HEK293 (cell line): Measurements from ENCODE around the gene MYL2.

Experiments
- CTCF ChIA-PET: fragments of 350-600 bp; formaldehyde crosslinking; extraction: SDS; loops from one replicate; lab custom pipeline; 2021; ENCODE audit warnings: antibody characterized with exemption; lab: Yijun Ruan, JAX
- POLR2A ChIA-PET: fragments of 300-600 bp; formaldehyde crosslinking; extraction: SDS; loops from one replicate; lab custom pipeline; 2020; ENCODE audit warnings: antibody characterized with exemption, inconsistent platforms; lab: Yijun Ruan, JAX
- H3K27ac ChIP-seq: fragments of 200-500 bp; sonication (Bioruptor generic); 2 replicates; pipeline ENCODE4 v1.5.1; 2014; ENCODE audit warnings: low read depth, low read length, control low read depth, inconsistent platforms; ENCODE audit errors: extremely low read depth
- H3K36me3 ChIP-seq, 2 experiments: fragments of 200-500 bp in 1 of 2; sonication (Bioruptor generic) in 1 of 2; 1 replicate in 1 of 2; 2 replicates in 1 of 2; pipeline ENCODE4 v1.5.1; 2014 to 2017; ENCODE audit warnings: inconsistent platforms in 2 of 2, low read length in 2 of 2; ENCODE audit not compliant: control insufficient read depth in 2 of 2, insufficient read depth in 1 of 2
- H3K4me1 ChIP-seq: fragments of 200-500 bp; sonication (Bioruptor generic); 2 replicates; pipeline ENCODE4 v1.5.1; 2014; ENCODE audit warnings: mild to moderate bottlenecking, low read length, inconsistent platforms; ENCODE audit not compliant: control insufficient read depth, insufficient read depth
- H3K4me3 ChIP-seq: 2 replicates; pipeline ENCODE4 v1.5.1; 2011; ENCODE audit warnings: low read depth, mild to moderate bottlenecking, control low read depth, low read length, moderate library complexity
- H3K9me3 ChIP-seq: fragments of 200-500 bp; sonication (Bioruptor generic); 2 replicates; pipeline ENCODE4 v1.5.1; 2014; ENCODE audit warnings: low read depth, low read length, inconsistent platforms; ENCODE audit not compliant: control insufficient read depth, insufficient read depth
- HOXD13 ChIP-seq: sonication (generic); formaldehyde crosslinking; IDR thresholded peaks from 2 replicates; pipeline ENCODE4 v1.8.0; 2022; ENCODE audit warnings: missing genetic modification reagents, borderline replicate concordance
- MZF1 ChIP-seq: fragments of 450-650 bp; formaldehyde crosslinking; IDR thresholded peaks from 2 replicates; pipeline ENCODE4 v1.5.1; 2017; ENCODE audit warnings: missing biosample characterization, missing genetic modification characterization, borderline replicate concordance
- RBAK ChIP-seq: fragments of 450-650 bp; formaldehyde crosslinking; IDR thresholded peaks from 2 replicates; pipeline ENCODE4 v1.5.1; 2016; ENCODE audit warnings: missing biosample characterization, missing genetic modification characterization
- SP7 ChIP-seq: fragments of 450-650 bp; formaldehyde crosslinking; IDR thresholded peaks from 2 replicates; pipeline ENCODE4 v1.5.1; 2016; ENCODE audit warnings: missing biosample characterization, missing genetic modification characterization
- ZBTB20 ChIP-seq: fragments of 450-650 bp; formaldehyde crosslinking; IDR thresholded peaks from 2 replicates; pipeline ENCODE4 v1.5.1; 2016; ENCODE audit warnings: missing biosample characterization, missing genetic modification characterization
- ZNF354C ChIP-seq: fragments of 450-650 bp; formaldehyde crosslinking; IDR thresholded peaks from 2 replicates; pipeline ENCODE4 v1.5.1; 2016; ENCODE audit warnings: missing biosample characterization, missing genetic modification characterization, low read depth, borderline replicate concordance
- ZNF398 ChIP-seq: fragments of 450-650 bp; formaldehyde crosslinking; IDR thresholded peaks from 2 replicates; pipeline ENCODE4 v1.5.1; 2017; ENCODE audit warnings: missing biosample characterization, missing genetic modification characterization
- ZNF48 ChIP-seq: fragments of 450-650 bp; formaldehyde crosslinking; IDR thresholded peaks from 2 replicates; pipeline ENCODE4 v1.5.1; 2016; ENCODE audit warnings: missing biosample characterization, missing genetic modification characterization
- ZNF518A ChIP-seq: fragments of 450-650 bp; formaldehyde crosslinking; conservative IDR thresholded peaks from 2 replicates; pipeline ENCODE4 v1.5.1; 2016; ENCODE audit warnings: low read depth, missing biosample characterization, missing genetic modification characterization
- ZNF585B ChIP-seq: fragments of 450-650 bp; formaldehyde crosslinking; IDR thresholded peaks from 2 replicates; pipeline ENCODE4 v1.5.1; 2016; ENCODE audit warnings: missing biosample characterization, missing genetic modification characterization
- ZNF600 ChIP-seq: fragments of 450-650 bp; formaldehyde crosslinking; IDR thresholded peaks from 2 replicates; pipeline ENCODE4 v1.5.1; 2016; ENCODE audit warnings: missing biosample characterization, missing genetic modification characterization
- ZNF791 ChIP-seq: fragments of 450-650 bp; formaldehyde crosslinking; IDR thresholded peaks from 2 replicates; pipeline ENCODE4 v1.5.1; 2016; ENCODE audit warnings: missing biosample characterization, missing genetic modification characterization
- TF ChIP-seq, protein P1 (sequence below): sonication (generic); formaldehyde crosslinking; IDR thresholded peaks from 2 replicates; pipeline ENCODE4 v1.8.1; 2022; ENCODE audit warnings: mild to moderate bottlenecking, moderate library complexity, missing genetic modification reagents
- TF ChIP-seq, protein P2 (sequence below): fragments of 450-650 bp; formaldehyde crosslinking; IDR thresholded peaks from 2 replicates; pipeline ENCODE4 v1.5.1; 2016; ENCODE audit warnings: missing biosample characterization, missing genetic modification characterization

MYL2 gene

GRCh38 chr12:110912263-110912662, 8.1 kb downstream of the MYL2 start:
- no peaks in the 10 kb centered on the region for H3K36me3 ChIP-seq
- H3K27ac ChIP-seq, result no peak overlapping the region
- H3K4me3 ChIP-seq, result no peak overlapping the region
- ChIA-PET POLR2A (no interaction called here), CTCF (interaction anchor here (0.5 to 0.8 kb wide), 4 partner anchors 25 to 813 kb away, joined by 3 to 4 read pairs (median 3); no protein-coding TSS in a partner anchor)
- TF ChIP-seq SP7 (tag by site-specific recombination), result no peak
- TF ChIP-seq RBAK (tag by site-specific recombination), result no peak
- TF ChIP-seq, protein P1, sequence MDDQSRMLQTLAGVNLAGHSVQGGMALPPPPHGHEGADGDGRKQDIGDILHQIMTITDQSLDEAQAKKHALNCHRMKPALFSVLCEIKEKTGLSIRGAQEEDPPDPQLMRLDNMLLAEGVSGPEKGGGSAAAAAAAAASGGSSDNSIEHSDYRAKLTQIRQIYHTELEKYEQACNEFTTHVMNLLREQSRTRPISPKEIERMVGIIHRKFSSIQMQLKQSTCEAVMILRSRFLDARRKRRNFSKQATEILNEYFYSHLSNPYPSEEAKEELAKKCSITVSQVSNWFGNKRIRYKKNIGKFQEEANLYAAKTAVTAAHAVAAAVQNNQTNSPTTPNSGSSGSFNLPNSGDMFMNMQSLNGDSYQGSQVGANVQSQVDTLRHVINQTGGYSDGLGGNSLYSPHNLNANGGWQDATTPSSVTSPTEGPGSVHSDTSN (CRISPR knock-in tag), result no peak
- no peak for TF ChIP-seq MZF1 (tag by site-specific recombination)
- no peak for TF ChIP-seq ZNF791 (tag by site-specific recombination)
- TF ChIP-seq ZNF518A (tag by site-specific recombination), result no peak
- TF ChIP-seq ZNF354C, result no peak
- TF ChIP-seq ZNF600 (tag by site-specific recombination), result no peak
- TF ChIP-seq HOXD13 (CRISPR knock-in tag), result no peak
- TF ChIP-seq ZNF585B (tag by site-specific recombination), result no peak
- H3K4me1 ChIP-seq, result no peaks in the 10 kb centered on the region
- no peaks in the 10 kb centered on the region for H3K9me3 ChIP-seq

GRCh38 chr12:110908377-110909152, 11.8 kb downstream of the MYL2 start:
- TF ChIP-seq, protein P2, sequence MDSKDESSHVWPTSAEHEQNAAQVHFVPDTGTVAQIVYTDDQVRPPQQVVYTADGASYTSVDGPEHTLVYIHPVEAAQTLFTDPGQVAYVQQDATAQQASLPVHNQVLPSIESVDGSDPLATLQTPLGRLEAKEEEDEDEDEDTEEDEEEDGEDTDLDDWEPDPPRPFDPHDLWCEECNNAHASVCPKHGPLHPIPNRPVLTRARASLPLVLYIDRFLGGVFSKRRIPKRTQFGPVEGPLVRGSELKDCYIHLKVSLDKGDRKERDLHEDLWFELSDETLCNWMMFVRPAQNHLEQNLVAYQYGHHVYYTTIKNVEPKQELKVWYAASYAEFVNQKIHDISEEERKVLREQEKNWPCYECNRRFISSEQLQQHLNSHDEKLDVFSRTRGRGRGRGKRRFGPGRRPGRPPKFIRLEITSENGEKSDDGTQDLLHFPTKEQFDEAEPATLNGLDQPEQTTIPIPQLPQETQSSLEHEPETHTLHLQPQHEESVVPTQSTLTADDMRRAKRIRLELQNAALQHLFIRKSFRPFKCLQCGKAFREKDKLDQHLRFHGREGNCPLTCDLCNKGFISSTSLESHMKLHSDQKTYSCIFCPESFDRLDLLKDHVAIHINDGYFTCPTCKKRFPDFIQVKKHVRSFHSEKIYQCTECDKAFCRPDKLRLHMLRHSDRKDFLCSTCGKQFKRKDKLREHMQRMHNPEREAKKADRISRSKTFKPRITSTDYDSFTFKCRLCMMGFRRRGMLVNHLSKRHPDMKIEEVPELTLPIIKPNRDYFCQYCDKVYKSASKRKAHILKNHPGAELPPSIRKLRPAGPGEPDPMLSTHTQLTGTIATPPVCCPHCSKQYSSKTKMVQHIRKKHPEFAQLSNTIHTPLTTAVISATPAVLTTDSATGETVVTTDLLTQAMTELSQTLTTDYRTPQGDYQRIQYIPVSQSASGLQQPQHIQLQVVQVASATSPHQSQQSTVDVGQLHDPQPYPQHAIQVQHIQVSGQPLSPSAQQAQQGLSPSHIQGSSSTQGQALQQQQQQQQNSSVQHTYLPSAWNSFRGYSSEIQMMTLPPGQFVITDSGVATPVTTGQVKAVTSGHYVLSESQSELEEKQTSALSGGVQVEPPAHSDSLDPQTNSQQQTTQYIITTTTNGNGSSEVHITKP (tag by site-specific recombination), result peak; percentile 53
- TF ChIP-seq ZBTB20 (tag by site-specific recombination) (peak; percentile 59), ZNF48 (0 out of 2 replicates have a peak, but pooled peaks have one; percentile 64), ZNF398 (tag by site-specific recombination) (no peak)
- no peak overlapping the region for H3K27ac ChIP-seq
- POLR2A ChIA-PET, result interaction anchor here (0.6 kb wide), 3 partner anchors 47 to 419 kb away, joined by 3 to 4 read pairs (median 3); partner anchors contain the start of gene PPP1CC
- no peaks in the 10 kb centered on the region for H3K4me1 ChIP-seq
- CTCF ChIA-PET, result interaction anchor here (0.7 to 1.3 kb wide), 4 partner anchors 9 to 409 kb away, joined by 3 to 4 read pairs (median 3); no protein-coding TSS in a partner anchor
- H3K9me3 ChIP-seq, result no peaks in the 10 kb centered on the region
- H3K36me3 ChIP-seq, result no peaks in the 10 kb centered on the region
- no peak overlapping the region for H3K4me3 ChIP-seq
